GM18867 (cell line): ENCODE results near the gene NOX4.
A peak's percentile ranks its signal among the peaks of the same experiment; 100 is the strongest.
"Not testable (repeated sequence)": the region's sequence is repeated elsewhere in the genome, so short reads cannot be mapped to it uniquely, and the experiment has no call there.

Source experiments
- ATAC-seq: cut with Tn5 transposase; IDR thresholded peaks from one replicate; pipeline ENCODE4 v1.9.1; 2021; ENCODE audit warnings: mild to moderate bottlenecking, moderate library complexity; ENCODE audit not compliant: unreplicated experiment

Gene NOX4

DNA sequence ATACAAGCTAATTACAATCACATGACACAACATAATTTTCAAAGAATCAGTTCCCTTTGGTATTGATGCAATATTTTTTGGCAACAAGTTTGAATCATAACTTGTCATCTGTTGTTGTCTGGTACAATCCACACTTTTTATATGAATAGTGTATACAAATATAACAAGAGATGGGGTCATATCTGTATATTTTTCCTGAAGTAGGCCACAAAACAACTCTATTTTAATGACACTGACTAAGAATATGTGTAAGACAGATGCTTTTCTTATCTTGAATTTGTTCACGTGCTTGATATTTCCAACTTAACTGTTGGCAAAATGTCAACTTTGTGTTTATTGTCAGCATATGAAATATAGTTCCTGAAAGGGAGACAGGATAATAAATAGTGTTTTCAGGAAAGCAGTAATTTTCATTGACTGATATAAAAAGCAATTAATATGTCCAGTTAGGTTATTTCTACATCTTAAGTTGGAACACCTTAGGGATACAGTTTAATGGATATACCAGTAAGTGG is 27.9 kb downstream of the NOX4 start:
- no peak for ATAC-seq

DNA sequence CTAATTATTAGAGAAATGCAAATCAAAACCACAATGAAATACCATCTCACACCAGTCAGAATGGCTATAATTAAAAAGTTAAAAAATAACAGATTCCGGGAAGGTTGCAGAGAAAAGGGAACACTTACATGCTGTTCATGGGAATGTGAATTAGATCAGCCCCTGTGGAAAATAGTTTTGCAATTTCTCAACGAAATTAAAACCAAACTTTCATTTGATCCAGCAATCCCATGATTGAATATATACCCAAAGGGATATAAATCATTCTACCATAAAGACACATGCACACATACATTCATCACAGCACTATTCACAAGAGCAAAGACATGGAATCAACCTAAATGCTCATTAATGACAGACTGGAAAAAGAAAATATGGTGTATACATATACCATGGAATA is 32.5 kb downstream of the NOX4 start:
- ATAC-seq, result no peak

DNA sequence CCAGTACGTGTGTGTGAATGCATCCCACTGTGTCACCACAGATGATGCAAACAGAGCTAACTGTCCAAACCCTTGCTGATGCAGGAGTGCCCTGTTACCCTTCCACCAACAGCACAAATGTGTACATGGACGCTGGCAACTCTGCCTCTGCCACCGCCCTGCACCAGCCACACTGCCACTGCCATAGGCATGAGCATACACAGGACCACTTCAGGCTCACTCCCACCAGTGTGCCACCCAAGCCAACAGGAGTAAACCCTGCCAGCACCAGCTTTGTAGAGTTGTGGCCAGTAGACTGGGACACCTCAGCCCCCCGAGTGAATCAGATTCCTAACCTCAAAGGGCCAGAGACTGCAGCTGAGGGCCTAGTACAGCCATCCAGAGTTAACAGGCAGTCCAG is 34.0 kb downstream of the NOX4 start:
- ATAC-seq, result no peak

DNA sequence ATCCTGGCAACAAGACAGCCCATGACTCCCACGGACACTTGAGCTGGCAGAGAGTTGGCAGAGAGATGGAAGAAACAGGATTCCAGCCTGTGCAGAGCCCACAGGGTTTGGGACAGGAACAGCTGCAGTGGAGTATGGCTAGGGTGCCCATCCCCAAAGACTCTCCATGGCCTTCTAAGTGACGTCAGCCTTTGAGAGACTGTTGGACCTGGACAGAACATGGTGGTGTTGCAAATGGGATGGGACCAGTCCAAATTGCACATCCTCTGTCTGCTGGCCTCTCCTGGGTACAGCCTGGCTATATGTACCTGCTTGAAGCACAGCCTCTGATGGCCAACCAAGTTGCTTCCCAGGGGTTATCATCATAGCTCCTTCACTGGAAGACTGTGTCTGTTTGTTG is 34.5 kb downstream of the NOX4 start:
- no peak for ATAC-seq

DNA sequence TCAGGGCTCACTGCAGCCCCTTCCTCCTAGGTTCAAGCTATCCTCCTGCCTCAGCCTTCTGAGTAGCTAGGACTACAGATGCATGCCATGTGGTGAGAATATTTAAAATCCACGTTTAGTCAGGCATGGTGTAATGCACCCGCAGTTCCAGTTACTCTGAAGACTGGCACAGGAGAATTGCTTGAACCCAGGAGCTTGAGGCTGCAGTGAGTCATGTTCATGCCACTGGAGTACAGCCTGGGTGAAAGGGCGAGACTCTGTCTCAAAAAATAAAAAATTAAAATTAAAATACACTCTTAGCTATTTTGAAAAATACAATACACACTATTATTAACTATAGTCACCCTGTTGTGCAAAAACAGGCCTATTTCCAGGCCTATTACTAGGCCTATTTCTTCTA is 38.4 kb downstream of the NOX4 start:
- ATAC-seq, result no peak

DNA sequence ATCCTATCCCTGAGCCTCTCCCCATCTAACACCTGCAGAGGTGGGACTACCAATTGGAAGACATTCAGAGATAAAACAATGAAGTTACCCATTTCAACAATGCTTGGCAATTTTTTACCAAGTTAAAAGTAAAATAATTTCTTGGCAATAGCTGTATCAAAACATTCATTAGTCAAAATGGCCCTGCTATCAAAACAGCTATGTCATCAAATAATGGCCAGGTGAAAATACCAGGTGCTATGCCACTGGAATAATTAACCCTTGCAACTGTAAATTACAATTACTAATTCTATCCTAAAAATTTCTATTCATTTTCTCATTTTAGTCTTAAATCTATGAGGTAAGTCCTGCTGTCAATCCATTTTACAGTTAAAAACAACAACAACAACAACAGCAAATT is 43.3 kb downstream of the NOX4 start:
- ATAC-seq, result no peak

DNA sequence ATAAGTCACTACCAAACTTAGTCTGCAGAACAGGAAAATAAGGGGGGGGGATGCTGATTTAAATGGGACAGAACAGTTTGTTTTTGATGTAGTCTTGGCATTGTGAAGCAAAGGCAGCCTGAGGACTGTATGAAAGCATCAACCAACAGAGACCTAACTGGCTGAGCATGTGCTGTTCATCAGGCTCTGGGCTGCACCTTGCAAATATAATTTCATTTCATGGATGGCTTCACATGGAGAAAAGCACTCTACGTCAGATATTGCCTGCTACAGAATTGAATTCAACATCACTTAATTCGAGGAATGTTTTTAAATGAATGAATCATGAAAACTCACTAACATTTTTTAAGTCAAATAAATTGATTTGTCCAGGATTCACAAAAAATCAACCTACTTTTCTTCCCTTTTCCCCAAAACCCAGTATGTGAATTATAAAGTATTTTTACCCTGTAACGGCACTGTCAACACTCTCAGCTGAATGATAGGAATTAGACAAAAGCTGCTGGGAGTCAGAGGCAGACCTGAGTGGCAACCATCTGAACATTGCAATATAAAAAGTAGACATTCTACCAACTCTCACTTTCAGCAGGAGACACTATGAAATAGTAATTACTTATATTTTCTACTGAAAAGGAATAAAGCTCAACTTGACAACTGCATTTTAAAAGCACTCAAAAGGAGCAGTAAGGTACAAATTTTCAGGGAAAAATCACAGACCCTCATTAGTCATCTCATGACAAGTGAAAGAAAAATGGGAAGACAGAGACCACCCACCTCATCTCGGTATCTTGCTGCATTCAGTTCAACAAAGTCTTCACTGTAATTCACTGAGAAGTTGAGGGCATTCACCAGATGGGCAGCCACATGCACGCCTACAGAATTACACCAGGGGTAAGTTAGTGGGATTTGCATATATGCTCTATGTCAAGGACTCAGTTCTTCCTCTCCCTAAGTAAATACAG is 47.5 kb downstream of the NOX4 start:
- no peak for ATAC-seq

DNA sequence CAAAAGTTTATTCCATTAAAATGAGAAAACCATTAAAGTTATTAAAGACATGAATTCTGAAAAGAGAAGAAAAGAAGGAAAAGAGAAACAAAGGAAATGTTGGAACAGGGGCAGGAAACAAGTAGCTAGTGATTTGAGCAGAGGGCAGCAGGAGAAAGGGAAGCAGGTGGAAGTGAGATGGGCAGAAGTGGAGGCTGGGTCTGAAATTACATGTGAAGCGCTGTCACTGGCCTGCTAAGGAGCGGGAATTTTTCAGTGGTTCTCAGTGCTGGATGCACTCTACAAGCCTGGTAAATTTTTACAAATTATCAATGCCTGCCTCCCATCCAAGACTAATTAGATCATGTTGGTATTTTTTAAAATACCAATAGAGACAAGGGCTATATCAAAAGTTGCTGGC is 48.4 kb downstream of the NOX4 start:
- ATAC-seq, result no peak

DNA sequence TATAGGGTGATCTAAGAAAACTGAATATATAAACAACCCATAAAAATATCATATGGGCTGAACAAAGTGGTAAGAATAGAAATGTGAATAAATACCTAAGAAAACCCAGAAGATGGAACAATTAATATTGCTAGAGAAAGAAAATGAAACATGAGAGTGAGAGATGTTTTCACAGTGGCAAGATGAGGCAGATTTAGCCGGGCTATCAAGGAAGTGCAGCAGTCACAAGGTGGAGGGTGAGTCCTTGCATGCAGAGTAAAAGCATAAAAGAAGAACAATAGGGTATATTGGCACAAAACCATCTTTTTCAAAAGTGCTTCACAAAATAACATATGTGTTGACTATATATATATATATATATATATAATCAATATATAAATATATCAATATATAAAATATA is 49.6 kb downstream of the NOX4 start:
- ATAC-seq, result no peak

DNA sequence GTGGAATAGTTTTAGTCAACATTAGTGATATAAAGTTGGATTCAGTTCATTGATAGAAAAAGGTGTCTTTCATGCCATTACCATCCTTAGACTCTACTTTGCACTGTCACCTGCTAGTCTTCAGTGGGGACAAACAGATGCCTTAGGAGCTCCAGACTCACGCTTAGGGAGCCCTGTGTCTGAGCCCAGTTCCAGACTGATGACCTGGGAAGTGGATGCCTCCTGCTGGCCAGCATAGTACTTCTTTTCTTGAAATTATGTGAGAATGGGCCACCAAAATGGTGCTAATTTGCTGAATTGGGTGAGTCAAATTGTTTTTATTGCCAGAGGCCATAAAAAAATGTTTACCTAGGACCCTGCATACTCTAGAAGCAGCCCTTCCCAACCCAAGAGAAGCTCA is 53.9 kb downstream of the NOX4 start:
- ATAC-seq, result no peak

DNA sequence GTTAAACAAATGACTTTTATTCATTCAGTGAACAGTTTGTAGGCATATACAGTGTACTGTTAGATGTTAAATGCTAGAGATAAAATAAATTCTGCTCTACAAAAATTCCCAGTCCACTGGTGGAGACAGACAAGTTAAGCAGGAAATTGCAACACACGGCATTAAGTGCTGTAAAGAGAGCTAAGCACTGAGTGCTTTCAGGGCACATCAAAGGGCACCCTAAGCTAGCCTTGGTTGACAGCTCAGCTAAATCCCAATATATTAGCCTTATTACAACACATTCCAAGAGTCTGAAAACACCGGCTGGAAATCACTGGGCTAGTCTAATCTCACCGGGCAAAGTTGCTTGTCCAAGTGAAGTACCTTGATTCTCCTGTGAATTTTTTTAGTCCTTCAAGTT is 55.1 kb downstream of the NOX4 start:
- ATAC-seq, result no peak

DNA sequence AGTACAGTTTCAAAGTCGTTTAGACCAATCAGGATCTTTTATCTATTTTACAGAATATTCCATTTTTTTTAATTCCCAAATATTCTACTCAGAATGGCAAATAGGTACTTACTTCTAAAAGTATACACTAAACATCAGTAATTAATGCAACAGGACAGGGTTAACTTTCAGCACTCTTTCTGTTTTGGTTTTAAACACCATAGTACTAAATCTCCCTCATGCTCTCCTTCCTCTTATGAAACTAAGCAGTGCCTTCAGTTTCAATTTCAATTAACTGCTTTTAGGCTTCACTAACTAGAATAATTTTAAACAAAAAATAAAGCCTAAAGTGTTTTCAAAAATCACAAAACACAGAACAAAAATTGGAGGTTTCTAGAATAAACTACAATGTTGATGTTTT is 57.9 kb downstream of the NOX4 start:
- peak; percentile 96 for ATAC-seq

DNA sequence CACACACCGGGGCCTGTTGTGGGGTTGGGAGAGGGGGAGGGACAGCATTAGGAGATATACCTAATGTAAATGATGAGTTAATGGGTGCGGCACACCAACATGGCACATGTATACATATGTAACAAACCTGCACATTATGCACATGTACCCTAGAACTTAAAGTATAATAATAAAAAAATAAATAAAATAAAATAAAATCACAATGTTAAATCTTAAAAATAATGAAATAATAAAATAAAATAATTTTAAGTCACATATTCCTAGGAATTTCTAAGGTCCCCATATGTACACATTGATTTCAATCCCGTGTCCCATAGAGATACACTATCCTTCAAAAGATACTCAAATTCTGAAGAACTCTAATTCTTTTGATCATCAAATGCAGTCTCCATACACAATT is 59.0 kb downstream of the NOX4 start:
- not testable (repeated sequence) for ATAC-seq

DNA sequence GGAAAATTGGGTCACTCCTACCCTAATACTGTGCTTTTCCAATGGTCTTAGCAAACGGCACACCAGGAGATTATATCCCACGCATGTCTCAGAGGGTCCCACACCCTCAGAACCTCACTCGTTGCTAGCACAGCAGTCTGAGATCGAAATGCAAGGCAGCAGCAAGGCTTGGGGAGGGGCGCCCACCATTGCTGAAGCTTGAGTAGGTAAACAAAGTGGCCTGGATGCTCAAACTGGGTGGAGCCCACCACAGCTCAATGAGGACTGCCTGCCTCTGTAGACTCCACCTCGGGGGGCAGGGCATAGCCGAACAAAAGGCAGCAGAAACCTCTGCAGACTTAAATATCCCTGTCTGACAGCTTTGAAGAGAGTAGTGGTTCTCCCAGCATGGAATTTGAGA is 64.7 kb downstream of the NOX4 start:
- ATAC-seq, result not testable (repeated sequence)

DNA sequence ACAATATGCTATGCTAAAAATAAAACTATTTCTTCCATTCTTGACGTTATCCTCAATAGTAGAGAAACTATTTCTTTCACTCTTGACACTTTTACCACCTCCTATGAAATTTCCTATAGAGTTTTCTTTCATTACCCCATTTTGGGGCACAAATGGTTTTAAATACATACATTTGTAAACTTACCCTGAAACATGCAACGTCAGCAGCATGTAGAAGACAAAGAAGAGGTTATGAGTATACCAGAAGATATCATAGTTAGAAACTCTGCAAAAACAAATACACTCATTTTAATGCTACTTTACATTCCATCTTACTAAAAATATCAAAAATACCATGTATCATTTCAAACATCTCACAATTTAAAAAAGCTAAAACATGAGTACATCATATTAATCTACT is 69.5 kb downstream of the NOX4 start:
- no peak for ATAC-seq

DNA sequence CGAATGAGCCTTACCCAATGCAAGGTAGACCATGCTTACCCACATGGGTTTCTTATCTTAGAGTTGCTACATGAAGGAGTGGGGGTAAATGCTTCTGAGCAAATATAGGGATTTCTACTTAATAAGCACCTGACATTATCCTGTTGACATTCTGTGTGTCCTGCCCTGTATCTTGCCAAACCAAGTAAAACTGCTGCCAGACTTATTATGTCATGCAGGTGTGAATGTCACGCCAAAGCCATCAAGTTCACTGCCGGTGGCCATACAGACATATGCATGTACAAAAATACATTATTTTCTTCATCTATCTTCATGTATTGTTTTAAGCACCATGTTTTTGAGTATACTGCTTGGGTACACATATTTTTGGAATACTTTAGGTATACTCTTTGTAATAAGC is 70.2 kb downstream of the NOX4 start:
- no peak for ATAC-seq

DNA sequence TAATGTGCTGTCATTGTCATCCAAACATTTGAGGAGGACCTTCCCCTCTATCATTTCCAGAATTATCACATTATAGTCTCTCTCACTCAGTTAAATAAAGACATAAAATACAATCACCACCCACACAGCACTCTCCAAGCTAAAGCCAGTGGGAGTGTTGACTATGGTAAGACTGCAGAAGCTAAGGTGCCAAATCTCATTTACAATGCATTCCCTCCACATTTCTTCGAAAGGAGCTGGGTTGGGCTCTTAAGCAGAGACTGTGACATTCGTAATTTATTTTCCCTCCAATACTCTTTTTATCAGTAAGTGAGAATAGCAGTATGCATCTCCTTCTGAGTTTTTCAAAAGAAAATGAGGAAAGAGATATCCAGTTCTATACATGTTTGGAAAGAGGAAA is 74.2 kb downstream of the NOX4 start:
- no peak for ATAC-seq

DNA sequence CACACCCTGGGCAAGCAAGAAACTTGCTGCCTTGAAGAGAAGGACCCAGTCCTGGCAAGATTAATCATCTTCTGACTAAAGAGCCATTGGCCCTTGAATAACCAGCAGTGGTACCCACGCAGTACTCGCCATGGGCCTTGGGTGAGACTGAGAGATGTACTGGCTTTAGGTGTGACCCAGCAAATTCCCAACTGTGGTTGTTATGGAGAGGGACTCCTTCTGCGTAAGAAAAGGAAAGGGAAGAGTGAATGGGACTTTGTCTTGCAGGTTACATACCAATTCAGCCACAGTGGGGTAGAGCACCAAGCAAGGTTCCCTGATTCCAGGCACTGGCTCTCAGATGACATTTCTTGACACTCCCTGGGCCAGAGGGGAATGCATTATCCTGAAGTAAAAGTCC is 80.1 kb downstream of the NOX4 start:
- ATAC-seq, result not testable (repeated sequence)

DNA sequence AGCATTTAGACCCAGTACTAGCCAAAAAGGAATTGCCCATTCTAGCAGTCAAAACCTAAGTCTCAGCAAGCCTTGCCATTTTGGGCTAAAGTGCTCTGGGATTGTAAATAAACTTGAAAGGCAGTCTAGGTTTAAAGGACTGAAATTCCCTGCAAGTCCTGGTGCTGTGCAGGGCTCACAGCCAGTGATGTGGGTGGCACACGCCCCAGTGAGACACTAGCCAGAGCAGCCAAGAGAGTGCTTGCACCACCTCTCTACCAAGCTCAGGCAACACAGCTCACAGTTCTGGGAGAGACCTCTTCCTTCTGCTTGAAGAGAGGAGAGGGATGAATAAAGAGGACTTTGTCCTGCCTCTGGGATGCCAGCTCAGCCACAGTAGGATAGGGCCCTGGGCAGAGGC is 80.5 kb downstream of the NOX4 start:
- ATAC-seq, result not testable (repeated sequence)

DNA sequence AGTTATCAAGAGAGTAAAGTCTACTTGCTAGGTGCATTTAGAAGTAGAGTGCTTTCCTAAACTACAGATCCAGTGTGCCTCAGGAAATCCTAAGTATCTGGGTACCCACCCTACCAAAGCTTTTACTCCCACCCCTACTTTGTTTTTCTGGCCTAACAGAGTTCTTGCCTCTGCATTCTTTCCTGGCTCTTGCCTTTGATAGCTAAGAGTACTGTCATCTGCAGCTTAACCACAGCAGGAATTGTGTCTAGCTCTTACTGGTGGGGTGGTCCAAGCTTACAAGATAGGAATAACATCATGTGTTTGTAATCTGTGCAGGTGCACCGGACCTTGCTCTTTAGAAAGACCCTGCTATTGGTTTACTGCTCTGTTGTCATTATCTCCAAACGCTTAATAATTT is 82.7 kb downstream of the NOX4 start:
- ATAC-seq, result not testable (repeated sequence)

DNA sequence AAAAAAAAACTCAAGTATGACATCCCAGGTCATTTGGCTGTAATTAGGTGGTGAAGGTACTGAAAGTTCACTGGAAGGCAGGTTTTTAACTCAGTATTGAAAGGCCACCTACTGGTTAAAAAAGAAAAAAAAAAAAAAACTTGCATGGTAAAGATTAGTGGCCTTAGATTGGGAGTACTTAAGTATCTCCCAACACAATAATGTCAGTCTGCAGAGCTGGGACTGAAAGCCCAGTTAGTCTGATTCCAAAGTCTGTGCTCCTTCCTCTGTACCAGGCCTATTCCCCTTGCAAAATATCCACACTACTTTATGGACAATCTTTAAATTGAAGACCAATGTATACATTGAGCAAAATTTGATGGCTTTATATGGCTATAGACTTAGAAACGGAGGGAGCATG is 85.5 kb downstream of the NOX4 start:
- no peak for ATAC-seq

DNA sequence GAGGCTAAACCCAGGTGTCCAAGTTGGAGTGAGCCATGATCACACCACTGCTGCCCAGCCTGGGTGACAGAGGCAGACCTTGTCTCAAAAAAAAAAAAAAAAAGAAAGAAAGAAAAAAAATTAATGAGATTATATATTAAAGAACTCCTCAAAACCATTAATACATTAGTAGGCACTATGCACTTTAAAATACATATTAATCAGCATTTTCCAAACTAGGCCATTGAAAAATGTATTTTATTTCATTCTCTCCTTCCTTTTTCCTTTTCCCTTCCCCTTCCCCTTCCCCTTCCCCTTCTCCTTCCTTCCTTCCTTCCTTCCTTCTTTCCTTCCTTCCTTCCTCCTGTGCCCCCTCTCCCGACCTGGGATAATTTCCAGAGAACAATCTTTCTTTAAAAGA is 99.5 kb downstream of the NOX4 start:
- ATAC-seq, result not testable (repeated sequence)

DNA sequence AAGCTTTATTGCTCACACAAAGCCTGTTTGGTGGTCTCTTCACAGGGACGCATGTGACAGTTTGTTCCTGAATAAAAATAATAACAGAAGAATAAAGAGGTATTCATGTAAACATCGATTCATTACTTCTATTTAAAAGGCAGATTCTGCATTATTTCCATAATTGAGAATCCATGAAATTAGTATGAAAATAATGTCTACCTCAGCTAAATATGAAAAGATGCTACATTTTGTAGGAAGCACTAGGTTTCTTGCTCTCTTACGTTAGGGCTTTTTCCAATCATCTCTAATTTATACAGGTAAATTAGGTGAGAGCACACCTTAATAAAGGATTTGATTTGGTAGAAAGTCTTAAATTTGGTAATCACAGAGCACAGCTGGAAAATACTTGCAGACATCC is 103.7 kb downstream of the NOX4 start:
- not testable (repeated sequence) for ATAC-seq
